MCF 10A (cell line): Measurements from ENCODE around the gene SLC6A18. TPM values are rescaled to one million over a fixed set of nuclear protein-coding genes. Genes with fewer than 3 reads are reported as not detected.

Experiments used
- BruUV-seq: library from RNA; stranded (reverse); fragments of 400-500 nt; replicated peaks from 2 replicates; lab custom pipeline; 2021; lab: Mats Ljungman, UMichigan
- CTCF ChIA-PET: fragments of 300-600 bp; sonication (Branson Sonifier 250); formaldehyde crosslinking; extraction: SDS; loops from one replicate; lab custom pipeline; 2021; ENCODE audit warnings: antibody characterized with exemption, inconsistent platforms; lab: Yijun Ruan, JAX
- POLR2A ChIA-PET: fragments of 300-600, 350-650 bp; sonication (Branson Sonifier 250); formaldehyde crosslinking; extraction: SDS; loops from one replicate; lab custom pipeline; 2020; ENCODE audit warnings: antibody characterized with exemption, inconsistent platforms; lab: Yijun Ruan, JAX
- DNase-seq: peaks from one replicate; pipeline ENCODE4 v3.0.0-alpha.2; 2018; ENCODE audit not compliant: unreplicated experiment
- H3K27ac Mint-ChIP-seq: one replicate; pipeline ENCODE4 v1.8.0; 2022; ENCODE audit warnings: mild to moderate bottlenecking, low read depth, mixed read lengths; ENCODE audit not compliant: unreplicated experiment
- H3K27me3 Mint-ChIP-seq: one replicate; pipeline ENCODE4 v1.8.0; 2022; ENCODE audit warnings: mixed read lengths; ENCODE audit not compliant: insufficient read depth, unreplicated experiment
- H3K36me3 Mint-ChIP-seq: one replicate; pipeline ENCODE4 v1.8.0; 2022; ENCODE audit warnings: mild to moderate bottlenecking, moderate library complexity, mixed read lengths; ENCODE audit not compliant: insufficient read depth, unreplicated experiment
- H3K4me1 Mint-ChIP-seq: one replicate; pipeline ENCODE4 v1.8.0; 2022; ENCODE audit warnings: mixed read lengths; ENCODE audit not compliant: insufficient read depth, unreplicated experiment
- H3K4me3 Mint-ChIP-seq: one replicate; pipeline ENCODE4 v1.8.0; 2022; ENCODE audit warnings: mild to moderate bottlenecking, moderate library complexity, mixed read lengths; ENCODE audit not compliant: unreplicated experiment
- H3K9me3 Mint-ChIP-seq: one replicate; pipeline ENCODE4 v1.8.0; 2022; ENCODE audit warnings: mixed read lengths; ENCODE audit not compliant: unreplicated experiment
- CTCF ChIP-seq: fragments of 200-600 bp; IDR thresholded peaks from one replicate; pipeline ENCODE4 v1.8.0; 2022; ENCODE audit warnings: antibody characterized with exemption, mild to moderate bottlenecking; ENCODE audit not compliant: unreplicated experiment
- intact Hi-C: fragments of 100-400 bp; cut with micrococcal nuclease; formaldehyde crosslinking; loops from 2 replicates; pipeline ENCODE4 v1.14.1; 2022
- total RNA-seq: library from RNA; stranded (reverse); gene quantifications from 2 replicates; pipeline ENCODE4 v1.2.3, GENCODE V29; 2022

SLC6A18 gene
- total RNA-seq, 1 experiment from 2014 or later, result not detected

GRCh38 chr5:1187950-1188334 is 37.2 kb upstream of the SLC6A18 start:
- POLR2A ChIA-PET, result no interaction called here
- Mint-ChIP-seq H3K36me3 (no peaks in the 10 kb centered on the region), H3K4me1 (no peaks in the 10 kb centered on the region), H3K27me3 (peaks cover 45% of the 10 kb centered on the region), H3K4me3 (no peak overlapping the region), H3K27ac (no peak overlapping the region), H3K9me3 (no peaks in the 10 kb centered on the region)
- BruUV-seq, result no TSS peak
- CTCF ChIA-PET, result interaction anchor here (1.6 kb wide), 1 partner anchor 20 kb away, joined by 5 read pairs; no protein-coding TSS in a partner anchor
- intact Hi-C loops, result no loop called here
- no peak for TF ChIP-seq CTCF
- DNase-seq, result no peak

GRCh38 chr5:1188464-1188863 is 36.7 kb upstream of the SLC6A18 start:
- DNase-seq, result no peak
- CTCF ChIA-PET, result interaction anchor here (1.4 to 1.6 kb wide), 2 partner anchors 21 to 456 kb away, joined by 4 to 5 read pairs; no protein-coding TSS in a partner anchor

GRCh38 chr5:1189269-1189668 is 35.9 kb upstream of the SLC6A18 start:
- ChIA-PET POLR2A (no interaction called here), CTCF (interaction anchor here (1.4 to 1.6 kb wide), 2 partner anchors 21 to 455 kb away, joined by 4 to 5 read pairs; no protein-coding TSS in a partner anchor)
- TF ChIP-seq CTCF, result no peak
- DNase-seq, result no peak
- BruUV-seq, result no TSS peak
- no peaks in the 10 kb centered on the region for H3K36me3 Mint-ChIP-seq
- no peaks in the 10 kb centered on the region for H3K4me1 Mint-ChIP-seq
- peaks cover 45% of the 10 kb centered on the region for H3K27me3 Mint-ChIP-seq
- H3K27ac Mint-ChIP-seq, result no peak overlapping the region
- no peak overlapping the region for H3K4me3 Mint-ChIP-seq
- intact Hi-C loops, result no loop called here
- no peaks in the 10 kb centered on the region for H3K9me3 Mint-ChIP-seq

More at GRCh38 chr5:1188464-1188863, 36.7 kb upstream of the SLC6A18 start:
- intact Hi-C loops, result no loop called here
- POLR2A ChIA-PET, result no interaction called here
- no peaks in the 10 kb centered on the region for H3K9me3 Mint-ChIP-seq
- no peaks in the 10 kb centered on the region for H3K4me1 Mint-ChIP-seq
- TF ChIP-seq CTCF, result no peak
- H3K4me3 Mint-ChIP-seq, result no peak overlapping the region
- no TSS peak for BruUV-seq
- peaks cover 45% of the 10 kb centered on the region for H3K27me3 Mint-ChIP-seq
- H3K36me3 Mint-ChIP-seq, result no peaks in the 10 kb centered on the region
- no peak overlapping the region for H3K27ac Mint-ChIP-seq

GRCh38 chr5:1190278-1190677 is 34.9 kb upstream of the SLC6A18 start:
- POLR2A ChIA-PET, result no interaction called here
- Mint-ChIP-seq H3K36me3 (no peaks in the 10 kb centered on the region), H3K4me3 (no peak overlapping the region), H3K4me1 (no peaks in the 10 kb centered on the region), H3K27me3 (peaks cover 45% of the 10 kb centered on the region), H3K9me3 (no peaks in the 10 kb centered on the region), H3K27ac (no peak overlapping the region)
- DNase-seq, result no peak
- intact Hi-C loops, result no loop called here
- no peak for TF ChIP-seq CTCF
- CTCF ChIA-PET, result no interaction called here
- no TSS peak for BruUV-seq
